IPS DF 4.7 (cell line): ENCODE measurements around the gene EMILIN2.

ENCODE experiments used
- DNase-seq: peaks from one replicate; pipeline ENCODE4 v3.0.0-alpha.2; 2013; ENCODE audit warnings: low spot score; ENCODE audit errors: extremely low read depth

The EMILIN2 gene

DNA sequence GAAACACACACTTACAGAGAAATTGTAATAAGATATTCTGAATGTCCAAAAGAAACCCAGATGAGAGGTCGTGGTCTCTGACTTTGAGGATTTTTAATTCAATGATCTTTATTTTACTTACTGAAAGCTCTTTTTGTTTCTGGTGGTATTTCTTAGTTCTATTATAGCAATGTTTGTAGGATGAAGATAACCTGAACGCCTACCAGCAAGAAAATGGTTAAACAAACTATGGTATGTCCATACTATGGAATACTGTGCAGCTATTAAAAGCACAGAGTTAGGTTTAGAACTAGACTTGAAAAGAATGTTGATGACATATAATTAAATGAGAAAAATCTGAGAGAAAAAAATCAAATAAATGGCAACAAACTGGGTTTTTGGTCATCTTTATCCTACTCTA, 105.8 kb downstream of the EMILIN2 start:
- no peak for DNase-seq

DNA sequence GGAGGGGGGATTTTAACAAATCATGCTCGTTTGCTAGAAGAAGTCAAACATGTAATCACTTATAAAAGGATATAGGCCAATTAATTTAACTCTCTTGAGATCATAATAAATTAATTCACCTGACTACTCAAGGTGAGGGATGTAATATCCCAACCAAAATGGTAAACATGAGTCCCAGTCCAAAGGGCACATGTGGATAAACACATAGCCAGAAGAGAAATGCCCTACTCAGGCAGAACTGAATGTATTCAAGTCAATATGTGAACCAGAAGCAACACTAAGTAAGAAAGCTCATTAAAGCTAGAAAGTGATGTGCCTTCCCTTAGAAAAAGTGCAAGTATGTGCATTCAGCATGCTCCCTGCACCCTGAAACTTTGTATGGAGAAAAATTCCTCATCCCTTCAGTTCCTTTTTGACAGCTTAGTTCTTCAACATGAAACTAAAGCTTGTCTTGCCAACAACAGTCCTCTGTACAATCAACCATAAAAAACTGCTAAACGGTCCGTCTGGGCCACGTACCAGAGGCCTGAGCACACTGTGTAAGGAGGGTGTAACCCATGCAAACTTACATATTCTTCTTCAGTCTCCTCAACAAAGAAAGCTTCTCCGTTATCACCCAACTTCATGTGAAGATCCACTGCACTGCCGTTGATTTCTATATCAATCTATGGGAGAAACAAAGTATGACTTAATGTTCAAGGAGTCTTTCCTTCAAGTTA, 107.3 kb downstream of the EMILIN2 start:
- DNase-seq = no peak

DNA sequence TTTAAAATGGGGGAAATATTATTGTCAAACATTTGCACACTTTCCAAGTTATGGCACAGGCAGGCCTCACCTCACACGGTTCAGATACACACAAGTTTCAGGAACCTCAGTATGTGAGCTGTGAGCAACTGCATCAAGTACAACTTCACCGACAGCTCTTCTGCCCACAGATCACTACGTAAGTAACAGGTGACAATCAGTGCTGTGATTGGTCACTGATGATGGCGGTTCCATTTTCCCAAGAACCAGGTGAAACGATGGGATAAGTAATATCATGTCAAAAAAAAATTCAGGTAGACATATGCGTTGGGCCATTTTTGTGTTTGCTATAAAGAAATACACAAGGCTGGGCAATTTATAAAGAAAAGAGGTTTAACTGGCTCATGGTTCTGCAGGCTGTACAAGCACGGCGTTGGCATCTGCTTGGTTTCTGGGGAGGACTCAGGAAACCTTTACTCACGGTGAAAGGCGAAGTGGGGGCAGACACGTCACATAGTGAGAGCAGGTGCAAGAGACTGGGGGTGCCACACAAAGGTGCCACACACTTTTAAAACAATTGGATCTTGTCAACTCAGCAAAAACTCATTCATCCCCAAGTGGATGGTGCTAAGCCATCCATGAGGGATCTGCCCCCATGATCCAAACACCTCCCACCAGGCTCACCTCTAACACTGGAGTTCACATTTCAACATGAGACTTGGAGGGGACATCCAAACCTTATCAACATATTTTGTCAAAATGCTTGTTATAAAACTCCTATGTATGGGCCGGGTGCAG, 108.3 kb downstream of the EMILIN2 start:
- DNase-seq = no peak

DNA sequence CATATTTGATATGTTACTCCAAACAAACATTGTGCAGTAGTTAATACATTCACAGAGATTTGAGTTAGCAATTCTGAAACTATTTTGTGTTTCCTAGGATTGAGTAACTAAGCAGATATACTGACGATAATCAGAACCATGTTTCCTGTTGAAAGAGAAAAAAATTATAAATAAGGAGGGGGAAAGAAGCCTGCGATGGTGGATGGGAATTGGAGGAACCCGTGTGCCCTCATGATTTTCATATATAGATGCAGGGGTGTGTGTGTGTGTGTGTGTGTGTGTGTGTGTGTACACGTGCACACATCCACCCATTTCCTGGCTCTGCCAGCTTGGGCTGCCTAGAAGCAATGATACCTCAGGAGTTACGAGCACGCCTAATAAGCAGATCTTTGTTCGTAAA, 109.2 kb downstream of the EMILIN2 start:
- no peak for DNase-seq

DNA sequence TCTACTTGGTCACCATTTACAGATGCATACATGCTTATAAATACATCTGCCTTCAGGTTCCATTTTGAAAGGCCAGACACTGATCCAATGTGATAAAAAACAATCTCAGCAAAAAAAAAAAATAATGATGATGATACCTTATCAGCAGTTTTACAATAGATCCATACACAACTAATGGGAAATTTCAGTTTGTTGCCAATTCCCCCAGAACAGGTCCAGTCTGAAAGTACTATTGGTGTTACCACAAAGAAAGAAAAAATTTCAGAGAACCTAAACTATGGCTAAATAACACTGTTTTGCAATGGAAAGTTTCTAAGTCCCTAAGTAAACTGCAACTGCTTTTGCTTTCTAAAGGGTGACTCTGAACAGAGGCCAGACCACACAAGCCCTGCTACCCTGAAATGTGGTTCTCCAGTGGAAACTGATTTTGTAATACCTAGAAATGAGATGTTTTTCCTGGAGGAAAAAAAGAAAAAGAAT, 112.1 kb downstream of the EMILIN2 start:
- DNase-seq = no peak

DNA sequence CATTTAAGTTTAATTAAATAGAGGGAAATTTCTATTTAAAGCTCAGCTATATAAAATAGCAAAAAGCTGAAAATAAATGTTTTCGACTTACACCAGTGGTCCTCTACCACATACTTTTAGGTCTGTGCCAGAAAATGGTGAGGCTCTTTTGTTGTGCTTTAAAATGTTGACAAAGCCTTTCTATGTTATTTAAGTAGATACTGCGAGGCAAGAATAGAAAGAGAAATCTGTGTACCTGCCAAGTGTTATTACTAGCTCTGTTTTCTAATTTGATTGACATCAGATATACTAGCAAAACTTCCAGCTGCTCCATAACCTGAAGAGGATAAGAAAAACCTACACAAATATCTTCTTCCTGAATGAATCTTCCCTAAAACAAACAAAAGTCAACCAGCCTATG, 112.5 kb downstream of the EMILIN2 start:
- no peak for DNase-seq

DNA sequence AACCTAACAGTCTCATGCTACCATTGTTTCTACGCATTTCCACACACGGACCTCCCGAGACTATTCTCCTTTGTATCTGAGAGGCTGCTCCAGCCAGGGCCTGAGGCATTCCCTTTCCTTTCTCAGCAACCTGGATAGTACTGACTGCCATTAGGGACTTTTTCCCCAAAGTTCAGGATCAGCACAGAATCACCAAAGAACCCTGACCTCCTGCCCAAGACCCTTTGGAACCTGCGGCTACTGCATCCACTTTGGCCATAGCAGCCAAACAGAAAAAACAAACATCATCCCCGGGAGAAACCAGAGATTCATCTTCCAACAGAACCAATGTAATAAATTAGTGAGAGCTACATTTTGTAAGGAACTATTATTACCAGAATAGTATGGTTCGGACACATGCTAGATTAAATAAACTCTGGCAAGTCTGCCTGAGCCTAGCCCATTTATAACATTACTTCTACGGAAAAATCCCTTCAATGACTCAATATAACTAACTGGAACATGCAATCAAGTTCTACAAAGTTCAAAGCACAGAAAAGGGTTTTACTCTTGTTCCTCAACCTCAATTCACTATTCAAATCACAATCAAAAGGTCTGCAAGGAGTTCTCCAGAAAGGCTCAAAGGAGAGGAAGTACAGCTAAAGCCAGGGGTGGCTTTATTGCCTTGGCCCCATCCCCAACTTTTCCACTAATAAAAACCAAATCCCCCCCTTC, 114.3 kb downstream of the EMILIN2 start:
- DNase-seq = no peak

DNA sequence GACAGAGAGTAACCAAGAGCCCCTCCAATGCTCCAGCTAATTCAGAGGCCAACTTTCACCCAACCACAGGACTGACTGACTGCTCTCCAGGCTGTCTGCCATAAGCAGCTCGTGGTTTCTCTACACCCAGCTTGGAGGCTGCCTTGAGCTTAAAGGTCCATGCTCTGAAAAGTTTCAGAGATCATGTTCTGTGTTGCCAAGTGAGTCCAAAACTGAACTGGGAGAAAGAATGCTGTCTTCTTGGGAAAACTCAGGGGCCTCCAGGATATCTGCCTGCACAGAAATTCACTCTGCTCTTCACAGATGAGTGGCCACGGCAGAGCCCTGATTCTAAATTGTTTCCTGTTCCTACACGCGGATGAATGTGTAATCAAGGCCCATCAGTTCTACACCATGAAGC, 115.0 kb downstream of the EMILIN2 start:
- DNase-seq = no peak

DNA sequence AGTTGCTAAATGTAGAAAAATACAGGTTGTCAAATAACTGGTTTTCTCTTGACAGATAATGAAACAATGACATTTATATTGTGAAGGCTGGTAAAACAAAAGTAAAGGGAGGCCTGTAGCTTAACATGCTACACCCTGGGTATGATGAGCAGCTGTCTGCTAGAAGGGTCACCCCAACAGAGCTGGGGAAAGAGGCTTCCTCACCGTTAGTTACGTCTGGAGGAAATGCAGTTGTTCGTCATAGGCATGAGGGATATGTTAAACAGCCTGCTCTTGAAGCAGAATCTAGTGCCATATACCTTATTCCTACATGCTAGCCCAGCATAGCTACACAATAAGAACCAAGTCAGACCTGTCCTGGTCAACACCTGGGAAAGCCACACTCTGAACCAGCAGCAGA, 116.2 kb downstream of the EMILIN2 start:
- no peak for DNase-seq

DNA sequence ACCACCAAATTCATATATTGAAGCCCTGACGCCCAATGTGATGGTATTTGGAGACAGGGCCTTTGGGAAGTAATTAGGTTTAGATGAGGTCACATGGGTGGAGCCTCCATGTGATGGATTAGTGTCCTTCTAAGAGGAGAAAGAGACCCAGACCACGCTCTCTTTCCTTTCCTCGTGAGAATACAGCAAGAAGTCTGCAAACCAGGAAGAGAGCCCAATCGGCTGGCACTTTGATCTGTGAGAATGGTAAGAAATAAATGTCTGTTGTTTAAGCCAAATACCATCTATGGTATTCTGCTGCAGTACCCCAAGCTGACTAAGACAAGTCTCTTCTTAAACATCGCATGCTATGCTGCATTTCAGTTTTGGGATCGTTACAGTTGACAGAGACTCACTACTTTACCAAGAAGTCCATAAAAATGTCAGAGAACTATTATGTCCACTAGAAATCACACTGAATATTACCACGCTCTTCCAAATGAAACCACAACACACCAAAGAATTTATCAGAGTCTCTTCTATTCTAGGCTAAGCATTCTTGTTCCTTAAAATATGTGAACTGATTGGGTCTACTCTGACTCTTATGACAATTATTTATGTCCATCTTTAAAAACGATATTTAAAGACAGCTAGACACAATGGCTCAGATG, 117.7 kb downstream of the EMILIN2 start:
- no peak for DNase-seq
